Stimulated activated CD4-positive, alpha-beta T cell treated with anti-CD3 and anti-CD28 coated beads, Interleukin-2, amount 100 ng/mL, for 24 hours (primary cell): Measurements from ENCODE around the gene SCRN2.

ENCODE experiments used
- DNase-seq, 2 donors: peaks; one replicate each; pipeline ENCODE4 v3.0.0-alpha.2; 2020

The SCRN2 gene

DNA sequence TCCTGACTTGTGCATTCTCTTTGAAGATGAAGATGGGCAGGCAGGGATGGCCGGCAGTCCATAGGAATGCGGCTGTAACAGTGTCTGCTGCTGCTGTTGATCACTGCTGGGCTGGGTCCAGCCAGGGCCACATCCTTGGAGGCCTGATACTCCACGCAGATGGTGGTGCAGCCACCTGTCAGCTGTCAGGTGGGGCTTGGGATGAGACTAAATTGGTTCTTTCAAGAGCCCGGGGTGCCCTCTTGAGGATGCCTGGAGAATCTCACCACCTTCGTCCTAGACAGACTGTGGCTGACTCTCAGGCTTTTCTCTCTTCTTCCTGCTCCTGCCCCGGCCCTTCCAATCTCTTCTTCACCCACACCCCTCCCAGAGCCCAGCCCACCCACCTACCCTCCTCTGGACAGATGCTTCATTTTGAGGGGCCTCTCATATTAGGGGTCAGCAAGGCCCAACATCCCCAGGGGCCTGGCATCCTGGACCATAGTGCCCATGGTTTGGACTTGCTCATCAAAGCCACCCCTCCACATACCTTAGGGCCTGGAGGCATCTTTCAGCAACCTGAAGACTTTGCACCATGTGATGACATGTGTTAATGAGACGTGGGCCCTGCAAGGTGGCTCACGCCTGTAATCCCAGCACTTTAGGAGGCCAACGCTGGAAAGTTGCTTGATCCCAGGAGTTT is 38.6 kb downstream of the SCRN2 start:
- peak; percentile 65 to 68 for DNase-seq

DNA sequence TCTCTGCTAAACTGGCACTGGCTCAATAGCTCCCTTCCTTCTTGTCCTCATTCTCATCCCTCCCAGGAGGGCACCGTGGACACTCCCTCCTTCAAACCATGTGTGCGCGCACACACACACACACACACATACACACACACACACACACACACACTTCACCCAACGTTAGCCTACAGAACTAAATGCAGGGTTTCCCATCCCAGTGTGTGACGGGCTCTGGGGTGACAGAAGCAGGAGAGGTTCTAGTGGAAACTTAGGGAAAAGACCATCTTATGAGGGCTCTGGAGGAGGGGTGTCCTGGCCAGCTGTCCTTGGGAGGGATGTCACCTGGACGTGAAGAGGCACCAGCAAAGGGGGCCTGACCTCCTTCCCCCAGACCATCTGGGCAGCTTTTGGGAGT is 39.2 kb downstream of the SCRN2 start:
- DNase-seq: no peak

DNA sequence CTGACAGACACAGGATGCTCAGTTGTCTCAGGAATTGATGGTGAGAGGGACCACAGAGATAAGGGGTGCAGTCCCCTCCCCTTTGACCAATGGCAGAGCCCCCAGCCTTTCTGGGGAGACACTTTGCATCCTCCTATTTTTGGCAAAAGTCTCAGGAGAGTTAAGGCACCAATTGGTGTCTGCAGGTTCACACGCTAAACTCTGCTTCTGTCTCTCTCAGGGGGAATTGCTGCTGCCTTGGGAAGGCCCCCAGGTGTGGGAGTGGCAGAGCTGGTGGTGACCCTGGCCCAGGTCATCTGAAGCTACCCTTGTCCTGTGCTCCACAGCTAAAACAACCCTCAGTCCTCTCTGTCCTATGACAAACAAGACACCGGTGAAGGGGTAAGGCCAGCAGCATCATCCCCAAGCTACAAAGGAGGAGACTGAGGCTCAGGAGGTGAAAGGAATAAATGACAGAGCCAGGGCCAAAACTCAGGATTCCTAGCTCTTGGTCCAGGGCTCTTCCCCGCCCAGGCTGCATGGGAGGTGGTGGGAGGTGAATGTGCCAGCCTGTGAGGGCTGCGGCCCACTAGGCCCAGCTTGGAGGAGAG is 39.8 kb downstream of the SCRN2 start:
- no peak for DNase-seq

DNA sequence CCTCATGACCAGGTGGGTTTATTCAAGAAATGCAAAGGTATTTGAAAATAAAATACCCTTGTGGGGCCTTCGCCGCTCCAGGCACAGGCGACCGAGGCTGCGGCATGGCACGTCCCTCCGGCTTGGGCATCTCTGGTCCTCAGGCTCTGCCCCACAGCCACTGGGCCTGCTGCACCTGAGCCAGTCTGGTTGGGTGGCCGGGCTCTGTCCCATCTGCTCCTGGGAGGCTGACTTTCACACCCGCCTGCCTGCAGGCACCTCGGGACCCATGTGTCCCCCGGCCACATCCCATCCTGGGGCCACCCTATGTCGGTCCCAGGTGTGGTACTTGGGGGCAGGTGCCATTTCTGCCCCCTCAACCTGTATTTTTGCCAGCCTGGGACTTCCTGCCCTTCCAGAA is 40.4 kb downstream of the SCRN2 start:
- DNase-seq: no peak

DNA sequence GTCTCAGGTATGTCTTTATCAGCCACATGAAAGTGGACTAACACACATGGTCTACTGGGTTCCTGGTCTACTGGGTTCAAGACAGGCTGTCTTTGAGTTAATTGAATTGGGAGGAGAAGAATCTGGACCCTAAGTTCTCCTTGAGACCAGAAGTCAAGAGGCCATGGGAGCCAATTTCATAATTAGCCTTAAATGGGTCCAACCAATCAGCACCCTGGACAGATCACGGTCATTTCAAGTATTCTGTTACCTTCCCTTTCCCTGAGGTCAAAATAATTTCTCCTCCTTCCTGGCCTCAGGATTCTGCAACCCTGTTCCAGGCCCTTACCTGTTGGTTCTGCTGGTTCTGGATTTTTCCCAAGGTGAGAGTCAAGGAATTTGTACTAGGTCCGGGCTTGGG is 43.3 kb downstream of the SCRN2 start:
- DNase-seq: no peak

DNA sequence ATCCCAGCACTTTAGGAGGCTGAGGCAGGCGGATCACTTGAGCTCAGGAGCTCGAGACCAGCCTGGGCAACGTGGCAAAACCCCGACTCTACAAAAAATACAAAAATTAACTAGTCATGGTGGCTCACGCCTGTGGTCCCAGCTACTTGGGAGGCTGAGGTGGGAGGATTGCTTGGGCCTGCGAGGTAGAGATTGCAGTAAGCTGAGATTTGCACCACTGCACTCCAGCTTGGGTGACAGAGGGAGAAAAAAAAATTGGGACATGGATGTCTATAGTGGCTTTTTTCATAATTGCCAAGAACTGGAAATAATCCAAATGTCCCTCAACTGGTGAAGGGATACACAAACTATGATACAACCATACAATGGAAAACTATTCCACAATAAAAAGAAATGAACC is 48.1 kb downstream of the SCRN2 start:
- no peak for DNase-seq

DNA sequence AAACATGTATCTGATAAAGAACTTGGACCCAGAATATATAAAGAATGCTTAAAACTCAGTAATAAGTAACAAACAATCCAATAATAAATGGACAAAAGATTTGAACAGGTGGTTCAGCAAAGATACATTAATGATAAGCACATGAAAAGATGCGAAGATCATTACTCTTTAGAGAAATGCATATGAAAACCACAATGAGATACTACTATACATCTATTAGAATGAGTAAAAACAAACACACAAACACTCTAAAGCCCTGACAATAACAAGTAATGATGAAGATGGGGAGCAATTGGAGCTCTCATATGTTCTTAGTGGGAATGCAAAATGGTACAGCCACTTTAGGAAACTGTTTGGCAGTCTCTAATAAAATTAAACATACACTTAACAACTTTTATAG is 48.6 kb downstream of the SCRN2 start:
- DNase-seq: no peak

DNA sequence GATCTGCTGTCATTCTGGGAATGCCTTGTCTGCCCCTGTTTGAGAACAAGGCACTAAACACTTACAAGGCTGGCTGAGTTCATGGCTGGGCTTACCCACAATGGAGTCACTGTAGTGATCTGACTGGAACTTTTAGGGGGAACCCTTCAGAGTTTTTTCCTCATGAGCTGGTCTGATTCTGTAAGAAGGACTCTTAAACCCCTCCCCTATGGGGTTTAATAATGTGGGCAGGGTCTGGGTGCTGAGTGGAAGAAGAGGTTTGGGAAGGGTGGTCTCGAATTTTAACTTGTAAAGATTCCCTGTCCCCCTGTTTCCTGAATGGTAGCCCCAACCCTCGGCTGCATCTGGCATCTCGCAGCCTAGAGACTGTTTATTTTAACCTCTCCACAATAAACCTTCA is 50.0 kb downstream of the SCRN2 start:
- no peak for DNase-seq

DNA sequence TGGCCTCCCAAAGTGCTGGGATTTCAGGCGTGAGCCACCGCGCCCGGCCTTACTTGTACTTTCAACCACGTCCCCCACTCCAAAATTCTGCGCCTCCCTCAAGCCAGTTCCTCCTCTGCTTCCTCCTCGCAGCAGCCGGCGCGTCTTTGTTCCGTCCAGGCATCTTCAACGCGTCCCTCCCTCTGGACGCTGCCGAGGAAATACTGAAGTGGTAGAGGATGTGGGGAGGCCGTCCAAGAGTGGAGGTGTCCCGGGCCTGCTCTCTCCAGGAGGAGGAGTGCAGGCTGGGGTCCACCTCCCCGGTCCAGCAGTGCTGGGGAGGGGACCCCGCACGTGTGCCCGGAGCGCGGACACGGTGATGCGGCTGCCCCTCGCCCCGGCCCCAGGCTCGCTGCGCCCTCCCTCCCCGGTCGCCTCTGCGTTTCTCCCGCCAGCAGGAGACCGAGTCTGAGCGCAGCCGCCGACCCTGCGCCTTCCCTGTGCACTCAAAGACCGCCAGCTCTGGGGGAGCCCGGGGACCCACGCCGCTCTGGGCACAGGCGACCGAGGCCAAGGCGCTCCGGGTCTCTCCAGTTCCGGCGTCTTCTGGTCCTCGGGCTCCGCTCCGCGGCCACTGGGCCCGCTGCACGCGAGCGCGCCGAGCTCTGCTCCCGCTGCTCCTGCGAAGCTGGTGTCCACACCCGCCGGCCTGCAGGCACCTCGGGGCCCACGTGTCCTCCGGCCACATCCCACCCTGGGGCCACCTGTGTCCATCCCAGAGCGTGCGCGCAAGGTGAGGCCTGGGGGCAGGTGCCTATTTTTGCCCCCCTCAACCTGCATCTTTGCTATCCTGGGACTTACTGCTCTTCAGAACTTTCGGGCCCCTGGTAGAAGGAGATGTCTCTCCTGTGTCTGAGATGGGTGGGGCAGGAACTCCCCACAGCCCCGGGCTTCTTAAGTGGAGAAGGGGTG is 51.2 kb downstream of the SCRN2 start:
- DNase-seq: peak; percentile 61 to 72
